G401.6 (cell line): ENCODE results near the gene SMAD7.

Experiments used
- FAIRE-seq: peaks from 2 replicates; lab custom pipeline; 2012; peaks lifted over from hg19 to GRCh38; lab: Jason Lieb, UNC

SMAD7 gene

GRCh38 chr18:48893608-48894600, 56.9 kb downstream of the SMAD7 start:
- no peak for FAIRE-seq

GRCh38 chr18:48893061-48893607, 57.6 kb downstream of the SMAD7 start:
- FAIRE-seq, result no peak

GRCh38 chr18:48892146-48892855, 58.5 kb downstream of the SMAD7 start:
- no peak for FAIRE-seq

- no peak for FAIRE-seq
These were observed 59.0 kb downstream of the SMAD7 start for GRCh38 chr18:48891721-48892120.

GRCh38 chr18:48889981-48890762, 60.6 kb downstream of the SMAD7 start:
- no peak for FAIRE-seq

- FAIRE-seq, result no peak
These were observed 61.4 kb downstream of the SMAD7 start for GRCh38 chr18:48889115-48889941.

GRCh38 chr18:48888773-48889080, 62.0 kb downstream of the SMAD7 start:
- FAIRE-seq, result no peak

GRCh38 chr18:48887905-48888772, 62.6 kb downstream of the SMAD7 start:
- FAIRE-seq, result no peak

GRCh38 chr18:48887294-48887904, 63.4 kb downstream of the SMAD7 start:
- FAIRE-seq, result no peak

GRCh38 chr18:48886520-48887293, 64.1 kb downstream of the SMAD7 start:
- no peak for FAIRE-seq

- FAIRE-seq, result no peak
These were observed 64.8 kb downstream of the SMAD7 start for GRCh38 chr18:48885924-48886400.

GRCh38 chr18:48885266-48885923, 65.4 kb downstream of the SMAD7 start:
- no peak for FAIRE-seq

GRCh38 chr18:48884771-48885170, 66.0 kb downstream of the SMAD7 start:
- FAIRE-seq, result no peak

GRCh38 chr18:48884306-48884705, 66.5 kb downstream of the SMAD7 start:
- FAIRE-seq, result no peak

GRCh38 chr18:48882379-48882778, 68.4 kb downstream of the SMAD7 start:
- FAIRE-seq, result no peak

GRCh38 chr18:48880931-48881330, 69.8 kb downstream of the SMAD7 start:
- FAIRE-seq, result no peak

- no peak for FAIRE-seq
These were observed 71.7 kb downstream of the SMAD7 start for GRCh38 chr18:48879008-48879431.

GRCh38 chr18:48878471-48878870, 72.3 kb downstream of the SMAD7 start:
- no peak for FAIRE-seq
